Right hindlimb (tissue), 1 donor: ENCODE data around the gene HSPA2.
"Not testable (repeated sequence)": the region's sequence is repeated elsewhere in the genome, so short reads cannot be mapped to it uniquely, and the experiment has no call there.

Experiments
- DNase-seq: peaks from one replicate; pipeline ENCODE4 v3.0.0-alpha.2; 2018

The HSPA2 gene

DNA sequence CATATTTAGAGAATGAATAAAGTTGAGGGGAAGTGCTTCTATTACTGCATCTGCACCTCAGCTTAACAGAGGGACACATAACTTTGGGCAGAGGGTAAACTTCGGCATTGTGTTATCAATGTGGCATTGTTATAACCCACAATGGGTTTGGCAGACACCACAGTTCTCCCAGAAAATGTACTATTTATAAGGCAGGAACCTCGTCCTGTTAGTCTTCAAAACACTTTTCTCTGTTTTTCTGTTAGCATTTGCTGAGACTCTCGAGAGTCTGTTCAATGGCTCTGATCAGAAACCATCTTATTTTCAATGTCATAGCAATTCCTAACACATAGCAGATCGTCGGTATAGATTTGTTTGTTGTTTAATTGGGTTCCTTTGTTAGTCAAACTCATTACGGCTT lies 23.2 kb downstream of the HSPA2 start:
- DNase-seq, result no peak

DNA sequence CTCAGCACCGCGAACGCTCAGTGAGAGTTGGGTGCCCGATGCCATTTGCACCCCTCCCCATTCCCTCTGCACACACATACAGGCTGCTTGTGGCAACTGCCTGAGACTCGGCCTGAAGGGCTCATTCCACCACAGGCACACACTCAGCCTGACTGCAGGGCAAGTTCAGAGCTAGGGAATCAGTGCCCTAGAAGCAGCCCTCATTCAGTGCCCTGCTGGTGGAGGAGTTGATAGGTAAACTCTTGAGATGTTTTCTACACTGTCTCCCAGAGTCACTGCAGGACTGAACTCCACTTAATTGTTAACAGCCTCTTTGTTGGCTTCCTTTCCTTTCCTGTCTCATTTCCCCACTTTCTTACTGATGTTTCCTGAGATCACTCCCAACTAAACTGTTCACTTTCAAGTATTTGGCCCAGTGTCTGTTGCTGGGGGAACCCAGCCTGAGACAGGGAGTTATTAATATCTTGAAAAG lies 26.1 kb downstream of the HSPA2 start:
- DNase-seq, result peak; percentile 71

DNA sequence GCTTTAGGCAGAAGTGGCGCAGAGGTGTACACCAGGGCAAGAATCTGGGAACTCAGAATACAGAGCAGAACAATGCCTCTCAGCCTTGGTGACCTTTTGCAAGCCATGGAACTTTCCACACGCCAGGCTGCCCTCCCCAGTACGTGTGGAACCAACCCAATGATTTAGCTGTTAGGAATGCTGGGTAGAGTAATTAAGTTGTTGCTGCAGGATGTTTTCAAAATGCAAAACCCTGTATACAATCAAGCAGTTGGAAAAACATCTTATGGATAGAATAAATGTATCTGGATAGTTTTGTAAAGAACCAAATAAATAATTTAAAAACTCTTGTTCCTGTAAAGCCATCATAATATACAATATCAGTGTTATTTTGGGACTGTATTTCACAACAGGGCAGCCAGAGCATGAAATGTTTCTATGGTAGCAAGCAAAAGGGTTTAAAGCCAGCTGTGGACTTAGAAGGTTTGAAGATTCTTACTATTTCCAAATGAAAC lies 28.6 kb downstream of the HSPA2 start:
- DNase-seq, result peak; percentile 57

GRCh38 chr14:64569646-64570045 lies 29.1 kb downstream of the HSPA2 start:
- DNase-seq, result not testable (repeated sequence)

- peak; percentile 41 for DNase-seq
Observed at GRCh38 chr14:64572386-64573104, 32.0 kb downstream of the HSPA2 start.

GRCh38 chr14:64573109-64573508 lies 32.6 kb downstream of the HSPA2 start:
- peak; percentile 58 for DNase-seq

DNA sequence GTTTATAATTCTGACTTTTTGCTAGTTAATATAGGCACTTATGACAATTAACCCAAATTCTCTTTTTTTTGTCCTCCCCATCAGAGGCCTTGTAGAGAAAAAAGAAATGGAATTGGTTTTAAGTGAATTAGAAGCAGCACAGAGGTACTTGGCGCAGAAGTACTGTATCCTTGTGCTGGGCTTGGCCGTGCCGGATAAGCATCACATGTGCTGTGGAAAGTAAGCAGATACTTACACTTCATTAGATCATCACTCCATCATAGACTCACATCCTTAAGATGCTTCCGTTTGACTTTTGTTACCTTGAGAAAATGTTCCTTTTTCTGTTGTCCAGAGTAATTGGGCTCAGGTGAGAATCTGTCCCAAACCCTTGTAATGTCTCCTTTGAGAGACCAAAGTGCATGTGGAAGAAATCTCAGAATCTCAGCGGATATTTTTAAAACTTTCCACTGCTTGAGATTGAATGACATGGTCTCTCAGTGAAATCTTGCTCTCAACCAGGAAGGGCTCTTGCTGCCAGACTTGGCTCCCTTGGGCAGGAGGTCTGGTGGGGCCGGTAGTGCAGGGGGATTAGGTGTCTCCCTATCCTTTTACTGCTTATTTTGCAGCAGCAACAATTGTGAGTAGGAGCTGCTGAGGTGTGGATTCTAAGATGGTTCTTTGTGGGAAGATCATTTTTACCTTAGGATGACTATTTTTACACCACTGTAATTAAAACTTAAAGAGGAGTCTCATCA lies 34.0 kb downstream of the HSPA2 start:
- peak; percentile 58 for DNase-seq

DNA sequence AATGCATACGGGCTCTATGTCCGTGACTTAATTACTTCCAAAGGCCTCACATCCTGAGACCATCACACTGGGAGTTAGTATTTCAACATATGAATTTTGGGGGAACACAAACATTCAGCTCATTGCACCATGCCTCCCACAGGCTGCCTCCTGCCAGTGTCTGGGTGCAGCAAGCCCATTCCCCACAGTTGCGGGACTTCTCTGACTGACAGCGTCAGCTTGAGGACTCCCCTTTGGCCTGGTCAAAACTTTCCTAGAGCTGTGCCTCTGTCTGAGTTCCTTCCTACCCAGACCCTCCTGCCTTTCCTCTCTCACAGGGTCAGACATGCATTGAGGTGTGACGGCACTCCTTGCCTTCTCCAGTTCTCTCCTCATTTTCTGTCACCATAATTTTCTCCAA lies 36.7 kb downstream of the HSPA2 start:
- DNase-seq, result no peak

- DNase-seq, result peak; percentile 44
Observed at GRCh38 chr14:64580467-64580866, 39.9 kb downstream of the HSPA2 start.

DNA sequence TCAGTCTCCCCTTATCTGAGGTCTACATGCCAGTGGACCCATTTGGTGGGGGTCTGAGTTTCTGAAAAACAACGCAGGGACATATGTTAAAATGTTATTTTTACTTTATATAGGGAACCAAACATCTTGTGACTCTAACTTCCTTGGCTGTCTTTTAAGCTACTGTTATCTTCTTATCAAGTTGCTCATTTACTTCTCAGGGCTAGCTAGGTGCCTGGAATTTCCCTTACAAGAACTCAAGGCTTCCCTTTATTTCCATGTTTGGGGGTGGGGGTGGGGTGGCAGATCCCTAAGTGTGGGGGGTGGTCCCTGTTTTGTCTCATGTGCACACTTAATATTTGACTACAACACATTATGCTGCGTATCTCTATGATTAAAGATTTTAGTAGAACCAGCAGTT lies 40.8 kb downstream of the HSPA2 start:
- DNase-seq, result no peak

- DNase-seq, result no peak
Observed at GRCh38 chr14:64581817-64582216, 41.3 kb downstream of the HSPA2 start.

- peak; percentile 38 for DNase-seq
Observed at GRCh38 chr14:64584190-64584589, 43.6 kb downstream of the HSPA2 start.

- no peak for DNase-seq
Observed at GRCh38 chr14:64591809-64592208, 51.3 kb downstream of the HSPA2 start.
